Measurements from ENCODE around the gene TSPEAR.
"Not testable (repeated sequence)": the region's sequence is repeated elsewhere in the genome, so short reads cannot be mapped to it uniquely, and the experiment has no call there.

Gene TSPEAR

GRCh38 chr21:44564886-44565598 lies 146.3 kb downstream of the TSPEAR start:
- no peak for DNase-seq
- no peaks in the 10 kb centered on the region; the same call in 1 of the 2 replicates for H3K27me3 ChIP-seq
- no peak overlapping the region for H3K4me3 ChIP-seq (ENCODE audit: low read depth, low read length)
- H3K36me3 ChIP-seq, result no peaks in the 10 kb centered on the region
- H3K4me1 ChIP-seq, result no peaks in the 10 kb centered on the region
- no peak for TF ChIP-seq CTCF (IDR thresholded peaks at IDR 0.05; ENCODE audit: low read depth, low read length)
- no peaks in the 10 kb centered on the region for H3K9me3 ChIP-seq

DNA sequence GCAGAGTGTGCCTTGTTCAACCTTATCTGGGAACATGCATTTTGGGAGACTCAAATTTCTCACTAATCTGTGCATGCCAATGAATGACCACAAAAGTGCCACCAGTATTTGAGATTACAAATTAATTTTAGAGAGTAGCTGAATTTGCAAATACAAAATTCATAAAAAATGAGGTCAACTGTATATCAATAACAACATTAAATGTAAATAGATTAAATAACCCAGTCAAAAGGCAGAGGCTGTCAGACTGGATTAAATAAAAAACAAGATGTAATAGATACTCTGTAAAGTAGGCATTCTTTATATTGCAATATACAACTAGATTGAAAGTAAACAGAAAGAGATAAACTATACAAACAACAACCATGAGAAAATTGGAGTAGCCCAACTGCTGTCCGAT lies 147.3 kb downstream of the TSPEAR start:
- Histone ChIP-seq H3K4me1 (no peaks in the 10 kb centered on the region), H3K4me3 (ENCODE audit: low read depth, low read length) (no peak overlapping the region), H3K9me3 (no peaks in the 10 kb centered on the region), H3K36me3 (no peaks in the 10 kb centered on the region), H3K27me3 (no peaks in the 10 kb centered on the region; the same call in 1 of the 2 replicates)
- no peak for TF ChIP-seq CTCF (IDR thresholded peaks at IDR 0.05; ENCODE audit: low read depth, low read length)
- no peak for DNase-seq

DNA sequence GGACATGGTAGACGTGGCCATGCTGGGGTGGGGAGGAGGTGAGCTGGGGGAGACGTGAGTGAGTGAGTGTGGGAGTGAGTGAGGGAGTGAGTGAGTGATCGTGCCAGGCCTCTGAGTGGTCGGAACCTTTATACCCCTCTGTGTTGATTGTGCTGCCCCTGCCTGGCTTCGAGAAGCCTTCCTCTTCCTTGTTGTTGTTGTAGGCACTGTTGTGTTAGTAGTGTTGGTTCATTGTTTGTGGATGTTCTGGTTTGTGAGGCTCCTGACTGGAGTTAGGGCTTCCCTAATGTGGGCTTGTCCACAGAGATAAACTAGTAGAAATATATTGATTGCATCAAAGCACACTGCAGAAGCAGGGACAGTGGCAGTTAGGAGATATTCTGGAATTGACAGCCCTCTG lies 152.7 kb downstream of the TSPEAR start, which contains the start of gene KRTAP10-3:
Gene KRTAP10-3 (minus strand): TSS at position 101 of the 400 bp plus-strand sequence. CDS start 80 bp downstream, at position 21.
- TF ChIP-seq CTCF (IDR thresholded peaks at IDR 0.05; ENCODE audit: low read depth, low read length), result no peak
- no peak within 1 kb of the TSS for H3K4me3 ChIP-seq (ENCODE audit: low read depth, low read length)
- H3K9me3 ChIP-seq, result no peaks in the 10 kb centered on the region
- no peak for DNase-seq
- no peaks in the 10 kb centered on the region for H3K4me1 ChIP-seq
- no peaks in the 10 kb centered on the region for H3K36me3 ChIP-seq
- H3K27me3 ChIP-seq, result peaks cover 37% of the 10 kb centered on the region

DNA sequence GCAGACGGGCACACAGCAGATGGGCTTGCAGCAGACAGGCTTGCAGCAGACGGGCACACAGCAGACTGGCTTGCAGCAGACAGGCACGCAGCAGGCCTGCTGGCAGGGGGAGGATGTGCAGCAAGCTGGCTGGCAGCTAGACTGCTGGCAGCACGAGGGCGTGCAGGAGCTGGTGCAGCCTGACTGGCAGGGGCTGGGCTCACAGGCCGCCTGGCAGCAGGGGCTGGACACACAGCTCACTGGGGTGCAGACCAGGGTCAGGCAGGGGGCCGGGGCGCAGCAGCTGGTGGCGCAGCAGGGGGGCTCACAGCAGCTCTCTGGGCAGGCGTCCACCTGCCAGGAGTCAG lies 153.1 kb downstream of the TSPEAR start:
- not testable (repeated sequence) for H3K4me1 ChIP-seq; DNase-seq; H3K9me3 ChIP-seq; H3K36me3 ChIP-seq; H3K4me3 ChIP-seq (ENCODE audit: low read depth, low read length)
- H3K27me3 ChIP-seq, result peaks cover 41% of the 10 kb centered on the region

DNA sequence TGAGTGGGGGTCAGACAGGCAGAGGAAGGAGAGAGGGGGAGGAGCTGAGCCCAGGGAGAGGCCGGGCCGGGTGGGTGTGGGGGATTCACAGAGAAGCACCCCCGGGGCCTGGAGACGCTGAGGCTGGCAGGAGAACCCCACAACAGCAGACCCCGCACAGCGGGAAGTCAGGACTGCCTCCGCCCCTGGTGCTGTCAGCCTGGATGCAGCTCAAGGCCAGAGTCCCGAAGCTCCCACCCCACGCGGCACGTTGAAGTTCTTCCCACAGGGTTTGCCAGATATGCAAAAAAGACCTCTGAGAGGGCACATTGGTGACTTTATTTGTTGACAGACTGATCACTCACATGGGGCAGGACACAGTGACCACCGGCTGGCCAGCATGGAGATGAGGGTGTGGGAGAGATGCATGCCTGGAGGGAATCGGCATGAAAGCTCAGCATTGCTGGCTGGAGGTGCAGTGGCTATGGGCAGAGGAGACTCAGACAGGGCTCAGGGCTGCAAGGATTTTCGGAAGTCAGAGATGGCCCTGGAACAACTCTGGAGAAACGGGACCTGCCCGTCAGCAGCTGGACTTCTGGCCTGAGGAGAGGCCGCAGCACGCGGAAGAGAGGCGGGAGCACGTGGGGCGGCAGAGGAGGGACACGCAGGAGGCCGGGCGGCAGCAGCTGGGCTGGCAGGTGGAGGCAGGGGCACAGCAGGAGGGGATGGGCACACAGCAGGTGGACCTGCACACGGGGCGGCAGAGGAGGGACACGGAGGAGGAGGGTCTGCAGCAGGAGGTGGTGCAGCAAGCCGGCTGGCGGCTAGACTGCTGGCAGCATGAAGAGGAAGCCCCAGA lies 153.7 kb downstream of the TSPEAR start:
- H3K36me3 ChIP-seq, result no peaks in the 10 kb centered on the region
- no peaks in the 10 kb centered on the region for H3K9me3 ChIP-seq
- H3K27me3 ChIP-seq, result peaks cover 47% of the 10 kb centered on the region
- H3K4me1 ChIP-seq, result no peaks in the 10 kb centered on the region
- no peak for TF ChIP-seq CTCF (IDR thresholded peaks at IDR 0.05; ENCODE audit: low read depth, low read length)
- H3K4me3 ChIP-seq (ENCODE audit: low read depth, low read length), result no peak overlapping the region
- DNase-seq, result no peak

GRCh38 chr21:44556879-44557278 lies 154.5 kb downstream of the TSPEAR start:
- Histone ChIP-seq H3K9me3 (no peaks in the 10 kb centered on the region), H3K4me1 (no peaks in the 10 kb centered on the region), H3K4me3 (ENCODE audit: low read depth, low read length) (no peak overlapping the region), H3K36me3 (no peaks in the 10 kb centered on the region), H3K27me3 (peaks cover 52% of the 10 kb centered on the region)
- no peak for DNase-seq
- TF ChIP-seq CTCF (IDR thresholded peaks at IDR 0.05; ENCODE audit: low read depth, low read length), result no peak
